HG02970 (cell line): Measurements from ENCODE around the gene PHLDA3.

Experiments
- ATAC-seq: cut with Tn5 transposase; IDR thresholded peaks from one replicate; pipeline ENCODE4 v1.9.1; 2021; ENCODE audit warnings: mild to moderate bottlenecking, moderate library complexity, moderate number of reproducible peaks; ENCODE audit not compliant: unreplicated experiment, low FRiP score

The PHLDA3 gene

DNA sequence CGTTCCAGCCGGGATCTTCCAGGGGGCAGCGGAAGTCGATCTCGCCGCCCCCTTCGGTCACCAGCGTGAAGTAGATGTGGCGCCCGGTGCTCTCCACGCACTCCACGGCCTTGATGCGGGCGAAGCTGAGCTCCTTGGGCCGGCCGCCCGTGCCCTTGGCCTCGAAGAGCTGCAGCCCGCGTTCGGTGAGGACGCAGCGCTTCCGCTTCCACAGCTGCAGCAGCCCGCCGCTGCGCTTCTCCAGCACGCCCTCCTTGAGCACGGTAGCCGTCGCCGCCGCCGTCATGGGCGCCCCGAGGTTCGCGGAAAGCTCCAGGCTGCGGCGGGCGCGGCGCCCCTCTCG lies 516 bp downstream of the PHLDA3 start:
- ATAC-seq, result no peak

GRCh38 chr1:201466492-201466891 lies 2.5 kb downstream of the PHLDA3 start:
- ATAC-seq, result no peak

- ATAC-seq, result no peak
Observed at GRCh38 chr1:201465698-201466290, 3.2 kb downstream of the PHLDA3 start.

DNA sequence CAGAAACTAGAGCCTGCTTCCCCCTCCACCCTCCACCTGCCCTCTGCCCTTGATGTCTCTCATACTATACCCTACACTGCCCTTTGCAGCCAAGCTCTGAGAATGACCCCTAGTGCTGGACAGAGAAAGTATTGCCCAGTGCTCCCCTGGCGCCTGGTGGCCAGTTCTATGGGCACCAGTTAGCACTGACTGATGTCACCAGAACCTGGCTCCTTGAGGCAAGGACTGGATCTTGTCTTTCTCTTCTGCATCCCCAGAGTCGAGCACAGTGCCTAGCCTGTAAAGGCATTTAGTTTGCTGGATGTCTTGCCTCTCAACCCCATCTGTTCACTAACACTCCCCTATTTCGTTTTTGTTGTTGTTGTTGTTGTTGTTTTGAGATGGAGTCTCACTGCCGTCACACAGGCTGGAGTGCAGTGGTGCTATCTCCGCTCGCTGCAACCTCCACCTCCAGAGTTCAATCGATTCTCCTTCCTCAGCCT lies 5.9 kb downstream of the PHLDA3 start:
- ATAC-seq, result no peak

- ATAC-seq, result no peak
Observed at GRCh38 chr1:201461645-201462441, 7.1 kb downstream of the PHLDA3 start.

DNA sequence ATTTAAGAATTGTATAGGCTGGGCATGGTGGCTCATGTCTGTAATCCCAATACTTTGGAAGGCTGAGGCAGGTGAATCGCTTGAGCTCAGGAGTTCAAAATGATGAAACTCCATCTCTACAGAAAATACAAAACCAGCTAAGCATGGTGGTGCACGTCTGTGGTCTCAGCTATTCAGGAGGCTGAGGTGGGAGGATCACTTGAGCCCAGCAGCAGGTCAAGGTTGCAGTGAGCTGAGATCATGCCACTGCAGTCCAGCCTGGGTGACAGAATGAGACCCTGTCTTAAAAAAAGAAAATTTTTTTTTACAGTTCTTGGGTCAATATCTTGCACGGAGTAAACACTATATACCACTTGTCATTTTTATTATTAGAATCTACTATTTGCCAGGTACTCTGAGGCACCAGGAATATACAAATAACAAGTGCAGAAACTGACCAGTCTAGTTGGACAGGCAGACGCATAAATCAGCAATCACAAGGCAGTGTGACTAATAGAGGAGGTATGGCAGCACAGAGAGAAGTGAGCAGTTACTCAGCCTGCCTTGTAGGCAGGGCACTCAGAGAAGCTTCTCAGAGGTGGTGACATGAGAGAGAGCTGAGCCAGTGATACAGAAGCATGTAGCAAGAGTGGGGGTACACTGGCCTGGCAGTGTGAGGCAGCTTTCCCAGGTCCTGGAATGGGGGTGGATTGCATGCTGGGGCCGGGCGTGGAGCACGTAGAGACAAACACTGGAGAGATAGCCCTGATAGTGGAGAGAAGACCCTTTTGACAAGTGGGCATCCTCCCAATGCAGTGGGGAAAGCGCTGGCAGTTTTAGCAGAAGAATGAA lies 8.0 kb downstream of the PHLDA3 start:
- no peak for ATAC-seq

DNA sequence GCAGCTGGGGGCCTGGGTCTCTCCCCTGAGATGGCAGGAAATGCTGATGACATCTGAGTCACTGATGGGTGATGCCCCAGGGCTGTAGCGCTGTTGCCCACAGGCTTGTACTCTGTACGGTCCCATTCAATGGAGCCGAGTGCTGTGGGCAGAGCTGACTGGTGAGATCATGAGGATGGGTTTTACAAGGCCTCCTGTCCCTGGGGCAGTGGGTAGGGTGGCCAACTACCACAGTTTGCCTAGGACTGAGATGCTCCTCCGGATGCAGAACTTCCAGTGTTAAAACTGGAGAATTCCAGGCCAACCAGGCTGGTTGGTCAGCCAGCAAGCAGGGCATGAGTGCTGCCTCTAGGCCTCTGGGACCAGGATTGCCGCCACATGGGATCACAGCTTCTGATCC lies 9.2 kb downstream of the PHLDA3 start:
- ATAC-seq, result no peak

- no peak for ATAC-seq
Observed at GRCh38 chr1:201459052-201459451, 9.9 kb downstream of the PHLDA3 start.

- ATAC-seq, result no peak
Observed at GRCh38 chr1:201457508-201457960, 11.5 kb downstream of the PHLDA3 start.

DNA sequence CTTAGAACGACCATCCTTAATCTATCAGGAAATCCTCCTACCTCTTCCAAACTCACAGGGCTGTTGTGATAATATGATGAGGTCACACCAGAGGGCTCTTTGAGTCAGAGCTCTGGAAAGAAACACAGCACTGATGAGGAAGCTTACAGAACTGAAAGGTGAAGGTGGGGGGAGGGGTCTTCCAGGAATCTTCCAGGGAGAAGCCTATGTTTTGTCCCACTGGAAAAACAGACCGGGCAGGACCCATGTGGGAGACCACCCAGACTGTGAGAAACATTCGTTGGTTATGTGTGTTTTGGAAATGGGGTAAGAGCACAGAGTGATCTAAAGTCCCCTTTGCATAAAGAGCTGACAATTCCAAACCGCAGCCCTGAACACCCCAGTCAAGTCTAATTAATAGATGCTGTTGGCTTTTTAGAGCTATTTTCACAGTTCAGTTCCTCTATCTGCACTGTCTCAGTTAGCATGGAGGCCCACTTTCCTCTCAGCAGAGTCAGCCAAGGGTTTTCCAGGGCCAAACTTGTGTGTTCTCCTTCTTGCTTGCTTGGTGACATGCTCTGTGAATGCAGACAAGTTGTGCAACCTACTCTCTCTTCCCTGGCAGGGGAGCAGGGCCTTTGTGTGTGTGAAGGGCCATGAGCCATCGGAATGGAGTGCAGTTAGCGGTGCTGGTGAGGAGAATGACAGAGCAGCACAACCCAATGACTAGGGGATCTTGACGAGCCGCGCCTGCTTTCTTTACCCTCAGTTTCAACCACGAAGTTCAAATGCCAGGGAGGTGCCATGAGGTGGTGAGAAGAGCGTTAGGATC lies 12.3 kb downstream of the PHLDA3 start:
- ATAC-seq, result no peak

DNA sequence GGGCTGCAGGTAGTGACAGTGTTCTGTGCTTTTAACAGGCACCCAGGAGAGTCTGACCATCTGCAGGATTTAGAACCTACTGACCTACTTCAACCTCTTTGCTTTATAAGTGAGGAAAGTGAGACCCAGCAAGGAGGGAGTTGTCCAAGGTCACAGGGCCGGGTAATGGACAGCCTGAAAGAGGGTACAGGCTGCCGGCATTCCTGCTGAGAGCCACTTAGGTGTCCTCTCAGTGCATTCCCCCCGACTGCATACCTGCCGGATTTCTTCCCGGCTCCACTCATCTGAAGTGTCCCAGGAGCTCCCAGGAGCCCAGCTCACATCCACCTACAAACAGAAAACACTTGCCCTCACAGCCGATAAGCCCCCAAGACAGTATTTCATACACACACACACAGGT lies 13.9 kb downstream of the PHLDA3 start:
- no peak for ATAC-seq

DNA sequence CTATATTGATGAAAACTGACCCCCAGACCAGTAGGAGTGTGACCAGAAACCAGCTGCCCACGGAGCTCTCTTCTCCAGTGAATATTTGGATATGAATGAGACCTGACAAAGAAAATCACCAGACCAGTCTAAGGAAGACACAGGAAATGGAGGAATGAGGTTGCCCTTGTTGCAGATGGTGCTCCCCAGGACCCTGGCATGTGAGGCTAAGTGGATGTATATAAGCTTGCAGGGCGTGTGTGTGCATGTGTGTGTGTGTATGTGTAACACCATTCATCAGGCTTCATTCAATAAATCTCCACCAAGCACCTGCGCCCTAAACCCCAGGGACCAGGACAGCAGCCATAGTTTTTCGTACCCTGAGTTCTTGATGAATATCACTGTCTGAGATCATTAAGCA lies 14.4 kb downstream of the PHLDA3 start:
- ATAC-seq, result no peak

- no peak for ATAC-seq
Observed at GRCh38 chr1:201452866-201453265, 16.1 kb downstream of the PHLDA3 start.

DNA sequence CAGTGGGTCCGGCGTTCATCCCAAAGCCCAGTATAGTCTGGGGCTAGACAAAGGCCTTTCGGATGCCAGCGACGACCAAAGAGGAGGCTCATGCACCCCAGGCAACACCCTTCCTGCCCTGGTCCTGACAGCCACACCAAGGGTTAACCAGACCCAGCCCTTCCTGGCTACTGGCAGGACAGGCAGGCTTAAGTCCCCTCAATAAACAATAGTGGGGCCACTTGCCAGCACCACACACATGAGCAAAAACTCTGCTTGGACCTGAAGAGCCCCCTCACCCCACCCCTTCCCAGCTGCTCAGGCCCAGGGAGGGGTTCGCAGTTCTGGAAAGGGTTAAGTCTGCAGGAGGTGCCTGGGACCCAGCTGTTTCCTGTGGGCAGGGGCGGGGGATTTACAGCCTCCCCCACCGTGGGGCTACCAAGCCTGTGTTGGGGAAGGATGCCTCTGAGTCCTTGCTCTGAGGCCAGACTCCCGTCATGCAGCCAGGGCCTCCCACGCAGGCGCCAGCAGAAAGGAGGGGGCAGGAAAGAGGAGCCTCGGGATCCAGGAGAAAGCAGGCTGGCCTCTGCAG lies 18.2 kb downstream of the PHLDA3 start:
- ATAC-seq, result no peak

DNA sequence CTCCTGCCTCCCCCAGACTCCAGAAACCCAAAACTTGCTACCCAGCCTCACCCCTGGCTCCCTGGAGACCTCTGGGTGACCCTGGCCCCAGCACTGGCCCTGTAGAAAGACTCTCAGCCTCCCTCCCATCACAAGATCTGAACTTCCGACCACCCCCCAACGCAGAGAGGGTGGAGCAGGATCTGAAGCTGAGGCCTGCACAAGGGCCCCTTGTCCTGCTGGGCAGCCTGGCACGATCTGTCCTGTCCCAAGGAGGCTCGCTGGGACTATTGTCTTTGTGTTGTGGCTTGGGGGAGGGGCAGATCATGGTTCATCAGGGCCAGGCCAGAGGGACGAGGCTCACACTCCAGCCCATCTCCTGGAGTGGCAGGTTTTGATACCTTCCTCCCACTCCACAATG lies 20.0 kb downstream of the PHLDA3 start:
- no peak for ATAC-seq

DNA sequence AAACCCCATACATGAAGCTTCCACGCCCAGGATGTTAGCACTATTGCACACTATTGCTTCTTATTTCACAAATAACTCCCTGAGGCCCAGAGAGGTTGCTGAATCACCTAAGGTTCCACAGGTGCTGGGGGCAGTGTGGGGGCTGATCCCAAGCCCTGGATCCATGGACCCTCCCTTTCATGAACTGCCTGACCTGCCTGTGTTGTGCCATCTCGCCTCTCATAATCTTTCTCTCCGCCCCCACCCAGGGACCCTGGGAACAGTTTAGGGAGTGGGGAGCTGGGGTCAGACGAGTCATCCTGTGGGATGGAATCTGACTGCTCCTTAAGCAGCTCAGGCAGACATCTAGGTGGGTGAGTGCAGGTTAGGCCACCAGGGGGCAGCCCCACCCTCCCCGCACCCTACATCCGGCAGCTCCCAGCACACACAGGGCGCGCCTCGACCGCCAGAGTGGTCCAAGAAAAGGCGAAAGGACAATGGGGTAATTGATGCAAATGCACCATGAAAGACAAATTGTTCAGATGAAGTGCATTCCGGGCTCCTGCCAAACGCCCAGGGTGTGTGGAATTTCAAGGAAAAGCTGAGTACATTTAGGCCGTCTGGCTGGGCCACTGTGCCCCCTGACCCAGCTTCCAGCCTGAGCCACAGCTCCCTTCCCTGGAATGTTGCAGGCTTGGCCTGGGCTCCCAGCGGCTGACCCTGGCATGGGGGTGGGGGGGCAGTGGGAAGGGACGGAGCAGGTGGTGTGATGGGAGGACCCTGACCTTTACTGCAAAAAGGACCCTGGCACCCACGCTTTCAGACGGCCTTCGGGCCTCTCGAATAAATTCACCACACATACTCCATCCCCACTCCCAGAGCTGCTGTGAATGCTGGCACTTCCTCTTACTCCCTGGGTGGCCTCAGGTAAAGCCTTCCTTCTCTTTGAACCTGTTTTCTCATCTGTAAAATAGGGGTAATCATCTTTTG lies 20.8 kb downstream of the PHLDA3 start:
- no peak for ATAC-seq

- ATAC-seq, result no peak
Observed at GRCh38 chr1:201445310-201445709, 23.7 kb downstream of the PHLDA3 start.

DNA sequence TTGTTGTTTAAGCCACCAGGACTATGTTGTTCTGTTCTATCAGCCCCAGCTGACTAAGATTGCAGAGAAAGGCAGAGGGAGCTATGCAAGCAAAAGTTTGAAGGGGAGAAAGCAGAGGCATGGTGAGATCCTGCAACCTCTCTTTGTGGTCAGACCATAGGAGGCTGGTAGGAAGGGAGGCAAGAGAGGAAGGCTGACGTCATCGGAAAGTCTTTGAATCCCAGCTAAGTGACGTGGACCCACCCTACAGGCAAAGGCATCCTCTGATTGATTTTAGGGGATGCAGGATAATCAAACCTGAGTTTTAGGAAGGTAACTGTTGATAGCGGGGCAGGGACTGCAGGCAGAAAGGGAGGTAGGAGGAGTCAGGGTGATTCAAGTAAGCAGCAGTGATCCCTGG lies 24.2 kb downstream of the PHLDA3 start:
- no peak for ATAC-seq

GRCh38 chr1:201443747-201444146 lies 25.2 kb downstream of the PHLDA3 start:
- no peak for ATAC-seq
